ENCODE results near the gene DCBLD1.
"Not testable (repeated sequence)": the region's sequence is repeated elsewhere in the genome, so short reads cannot be mapped to it uniquely, and the experiment has no call there.

DNA sequence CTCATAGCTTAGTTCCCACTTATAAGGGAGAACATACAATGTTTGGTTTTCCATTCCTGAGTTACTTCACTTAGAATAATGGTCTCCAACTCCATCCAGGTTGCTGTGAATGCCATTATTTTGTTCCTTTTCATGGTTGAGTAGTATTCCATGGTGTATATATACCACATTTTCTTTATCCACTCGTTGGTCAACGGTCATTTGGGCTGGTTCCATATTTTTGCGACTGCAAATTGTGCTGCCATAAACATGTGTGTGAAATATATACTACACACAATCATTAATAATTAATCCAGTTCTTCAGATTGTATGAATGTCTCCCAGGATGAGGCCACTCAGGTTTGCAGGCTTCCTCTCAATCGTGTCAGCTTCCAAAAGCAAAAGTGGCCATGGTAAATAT lies 13.9 kb upstream of the DCBLD1 start:
- TF ChIP-seq, protein P1, sequence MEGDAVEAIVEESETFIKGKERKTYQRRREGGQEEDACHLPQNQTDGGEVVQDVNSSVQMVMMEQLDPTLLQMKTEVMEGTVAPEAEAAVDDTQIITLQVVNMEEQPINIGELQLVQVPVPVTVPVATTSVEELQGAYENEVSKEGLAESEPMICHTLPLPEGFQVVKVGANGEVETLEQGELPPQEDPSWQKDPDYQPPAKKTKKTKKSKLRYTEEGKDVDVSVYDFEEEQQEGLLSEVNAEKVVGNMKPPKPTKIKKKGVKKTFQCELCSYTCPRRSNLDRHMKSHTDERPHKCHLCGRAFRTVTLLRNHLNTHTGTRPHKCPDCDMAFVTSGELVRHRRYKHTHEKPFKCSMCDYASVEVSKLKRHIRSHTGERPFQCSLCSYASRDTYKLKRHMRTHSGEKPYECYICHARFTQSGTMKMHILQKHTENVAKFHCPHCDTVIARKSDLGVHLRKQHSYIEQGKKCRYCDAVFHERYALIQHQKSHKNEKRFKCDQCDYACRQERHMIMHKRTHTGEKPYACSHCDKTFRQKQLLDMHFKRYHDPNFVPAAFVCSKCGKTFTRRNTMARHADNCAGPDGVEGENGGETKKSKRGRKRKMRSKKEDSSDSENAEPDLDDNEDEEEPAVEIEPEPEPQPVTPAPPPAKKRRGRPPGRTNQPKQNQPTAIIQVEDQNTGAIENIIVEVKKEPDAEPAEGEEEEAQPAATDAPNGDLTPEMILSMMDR (IDR thresholded peaks at IDR 0.05) = not testable (repeated sequence)
- not testable (repeated sequence) for TF ChIP-seq POLR2A (IDR thresholded peaks at IDR 0.05)

All from thyroid gland (tissue), 4 donors.